ENCODE results near the gene SLC39A9.

SLC39A9 gene

DNA sequence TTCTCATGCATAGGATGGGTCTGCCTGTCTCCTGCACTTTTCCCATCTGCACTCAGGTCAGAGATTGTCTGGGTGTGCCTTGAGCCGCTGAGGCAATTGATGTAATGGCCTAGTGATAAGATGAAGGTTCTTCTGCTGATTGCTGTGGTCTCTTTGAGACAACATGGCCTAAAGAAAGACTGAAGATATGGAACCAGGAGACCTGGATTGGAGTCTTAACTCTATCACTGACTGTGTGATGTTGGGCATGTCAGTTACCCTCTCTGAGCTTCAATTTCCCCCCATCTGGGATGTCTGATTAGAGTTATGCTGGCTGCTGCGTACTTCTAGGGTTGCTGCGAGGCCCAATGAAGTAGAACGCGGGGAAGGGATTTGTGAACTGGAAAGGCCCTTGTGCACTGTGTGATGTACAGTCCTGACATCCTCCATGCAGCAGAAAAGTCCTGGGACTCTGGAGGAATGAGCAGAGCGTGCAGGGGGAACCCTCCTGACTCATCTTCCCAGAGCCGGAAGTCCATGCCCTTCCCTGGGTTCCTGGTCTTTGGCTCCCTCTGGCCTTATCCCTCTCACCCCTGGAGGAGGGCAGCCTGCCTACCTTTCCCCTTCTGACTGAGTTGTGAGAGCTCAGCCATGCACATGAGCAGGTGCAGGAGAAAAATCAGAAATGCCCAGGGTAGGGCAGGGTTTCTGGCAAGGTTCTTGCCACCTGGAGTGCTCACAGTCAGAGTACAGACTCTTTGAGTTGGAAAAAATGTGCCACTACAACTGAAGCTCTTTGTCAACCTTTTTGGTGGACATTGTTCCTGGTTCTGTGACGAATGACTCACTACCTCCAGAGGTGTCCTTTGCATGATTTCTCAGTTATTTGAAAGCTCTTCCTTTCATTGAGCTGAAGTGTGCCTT is 107.1 kb downstream of the SLC39A9 start:
- no peak for DNase-seq

GRCh38 chr14:69506241-69506595 is 107.7 kb downstream of the SLC39A9 start:
- DNase-seq: no peak

Data from stimulated activated naive CD4-positive, alpha-beta T cell treated with Interleukin-2 at 50 U/mL for 16 hours (primary cell).